ENCODE data around the gene ZNF280A.
"Not testable (repeated sequence)": the region's sequence is repeated elsewhere in the genome, so short reads cannot be mapped to it uniquely, and the experiment has no call there.

ZNF280A gene

GRCh38 chr22:22468794-22469469 is 51.1 kb downstream of the ZNF280A start:
- not testable (repeated sequence) for DNase-seq (ENCODE audit: low spot score)

DNA sequence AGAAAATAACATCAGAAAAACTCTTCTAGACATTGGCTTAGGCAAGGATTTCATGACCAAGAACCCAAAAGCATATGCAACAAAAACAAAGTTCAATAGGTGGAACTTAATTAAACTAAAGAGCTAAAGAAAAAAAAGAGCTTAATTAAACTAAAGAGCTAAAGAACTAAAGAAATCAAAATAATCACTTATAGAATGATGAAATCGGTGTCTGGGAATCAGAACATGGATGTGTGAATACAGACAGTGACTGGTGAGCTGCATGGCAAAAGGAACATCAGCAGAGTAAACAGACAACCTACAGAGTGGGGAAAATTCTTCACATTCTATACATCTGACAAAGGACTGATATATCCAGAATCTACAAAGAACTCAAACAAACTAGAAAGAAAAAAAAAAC is 53.0 kb downstream of the ZNF280A start:
- DNase-seq (ENCODE audit: low spot score) = no peak

DNA sequence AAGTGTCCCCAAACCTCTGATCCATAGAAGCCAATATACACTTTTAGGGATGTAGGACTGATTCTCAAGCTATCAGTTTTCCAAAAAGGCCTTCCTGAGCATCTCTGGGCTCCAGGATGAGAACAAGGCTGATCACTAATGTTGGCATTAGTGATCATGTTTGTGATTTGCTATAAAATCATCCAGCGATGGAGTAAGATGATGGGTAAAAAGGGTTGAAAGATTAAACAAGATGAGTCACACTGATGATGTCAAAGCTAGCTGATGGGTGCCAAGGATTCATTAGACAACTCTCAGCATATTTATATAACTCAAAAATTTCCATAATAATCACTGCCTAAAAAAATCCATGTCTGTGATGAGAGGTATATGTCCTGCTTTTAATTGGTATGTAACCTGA is 54.3 kb downstream of the ZNF280A start:
- no peak for DNase-seq (ENCODE audit: low spot score)

- DNase-seq (ENCODE audit: low spot score) = no peak
Observed at GRCh38 chr22:22465094-22465602, 54.9 kb downstream of the ZNF280A start.

DNA sequence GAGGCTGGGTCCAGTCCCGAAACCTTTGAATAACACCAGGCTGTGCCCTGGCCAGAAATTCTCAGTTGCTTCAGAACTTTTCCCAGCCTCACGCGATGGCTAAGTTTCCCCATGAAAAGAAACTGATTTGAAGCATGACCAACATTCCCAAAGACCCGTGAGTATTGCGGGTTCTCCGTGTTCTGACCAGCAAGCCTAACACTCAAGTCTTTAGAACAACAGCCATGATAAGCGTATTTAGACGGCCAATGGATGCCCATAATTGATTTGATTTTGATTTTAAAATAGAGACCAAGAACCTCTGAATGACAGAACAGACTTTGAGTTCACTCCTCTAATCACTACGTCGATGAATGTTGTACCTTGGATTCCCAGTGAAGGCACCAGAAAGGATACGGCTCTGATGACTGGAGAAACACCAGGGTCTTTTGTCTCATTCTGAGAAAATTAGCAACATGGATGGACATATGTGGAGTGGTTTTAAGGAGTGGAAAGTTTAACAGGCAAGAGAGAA is 55.5 kb downstream of the ZNF280A start:
- no peak for DNase-seq (ENCODE audit: low spot score)

DNA sequence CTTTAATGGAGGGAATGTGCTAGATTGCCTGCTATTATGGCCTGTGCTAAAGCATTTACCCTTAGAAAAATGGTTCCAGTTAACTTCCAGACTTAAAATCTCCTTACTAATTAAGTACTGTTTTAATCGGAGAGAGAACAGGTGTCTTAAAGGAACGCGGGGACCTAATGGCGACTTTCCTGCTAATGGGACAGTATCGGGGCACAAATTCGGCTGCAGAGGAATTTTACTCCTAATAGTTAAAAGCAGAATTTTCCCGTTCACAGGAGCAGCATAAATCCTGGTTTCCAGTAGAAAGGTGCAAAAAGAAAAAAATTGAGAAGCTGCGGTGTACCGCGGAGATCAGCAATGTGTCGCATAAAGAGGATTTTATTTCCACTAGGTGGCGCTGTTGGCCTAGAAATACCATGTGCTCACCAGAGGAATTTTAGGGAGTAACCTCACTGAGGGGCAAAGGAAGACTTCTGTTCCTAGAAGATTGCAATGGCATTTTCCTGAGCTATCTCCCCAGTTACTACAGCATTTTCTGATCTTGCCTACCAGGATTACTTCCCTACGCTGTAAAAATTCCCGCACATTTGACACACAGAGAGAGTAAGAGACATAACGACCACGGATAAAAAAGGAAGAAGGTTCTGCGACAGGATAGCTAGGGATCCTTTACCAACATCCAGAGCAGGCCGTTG is 56.1 kb downstream of the ZNF280A start:
- peak; percentile 74 for DNase-seq (ENCODE audit: low spot score)

Measured in GM03348 (cell line).